IPS-20b (cell line): Measurements from ENCODE around the gene KLHL10.
"Not testable (repeated sequence)": the region's sequence is repeated elsewhere in the genome, so short reads cannot be mapped to it uniquely, and the experiment has no call there.

Experiments
- H3K27ac ChIP-seq: one replicate; pipeline ENCODE4 v1.5.1; 2013; ENCODE audit warnings: low read length
- H3K27me3 ChIP-seq: 2 replicates; pipeline ENCODE4 v1.6.1; 2013; ENCODE audit warnings: mild to moderate bottlenecking, low read length, inconsistent platforms; ENCODE audit not compliant: insufficient read depth
- H3K36me3 ChIP-seq: 2 replicates; pipeline ENCODE4 v1.6.1; 2013; ENCODE audit warnings: low read depth, mild to moderate bottlenecking, inconsistent platforms, low read length, moderate library complexity; ENCODE audit not compliant: insufficient read depth
- H3K4me1 ChIP-seq: 2 replicates; pipeline ENCODE4 v1.6.1; 2013; ENCODE audit warnings: mild to moderate bottlenecking, control low read depth, inconsistent platforms, low read length, moderate library complexity; ENCODE audit not compliant: insufficient read depth
- H3K4me3 ChIP-seq: 2 replicates; pipeline ENCODE4 v1.5.1; 2013; ENCODE audit warnings: mild to moderate bottlenecking, low read length, inconsistent platforms
- H3K9ac ChIP-seq: 2 replicates; pipeline ENCODE4 v1.6.1; 2013; ENCODE audit warnings: low read depth, mild to moderate bottlenecking, inconsistent platforms, low read length, moderate library complexity
- H3K9me3 ChIP-seq: 2 replicates; pipeline ENCODE4 v1.6.1; 2013; ENCODE audit warnings: mild to moderate bottlenecking, low read depth, low read length, inconsistent platforms; ENCODE audit not compliant: insufficient read depth

KLHL10 gene

DNA sequence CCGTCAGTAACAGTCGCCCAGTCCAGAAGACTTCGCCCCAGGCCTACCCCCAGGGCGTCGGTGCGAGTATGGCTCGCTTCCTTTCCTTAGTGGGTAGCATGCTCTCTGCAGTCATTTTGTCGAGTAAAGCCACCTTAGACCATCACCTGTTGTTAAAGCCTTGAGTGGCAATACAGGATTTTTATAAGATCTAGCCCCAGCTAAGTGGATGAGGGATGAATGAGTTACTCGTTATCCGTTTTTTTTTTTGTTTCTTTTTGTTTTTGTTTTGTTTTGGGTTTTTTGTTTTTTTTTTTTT, 27.9 kb downstream of the KLHL10 start:
- no peak overlapping the region for H3K27ac ChIP-seq
- H3K4me1 ChIP-seq: peaks cover 19% of the 10 kb centered on the region
- H3K4me3 ChIP-seq: peak overlapping the region; percentile 73
- H3K9me3 ChIP-seq: no peaks in the 10 kb centered on the region
- H3K27me3 ChIP-seq: no peaks in the 10 kb centered on the region
- peak overlapping the region; percentile 54; the same call in 1 of the 2 replicates for H3K9ac ChIP-seq
- peaks cover 38% of the 10 kb centered on the region for H3K36me3 ChIP-seq

GRCh38 chr17:41868568-41868967, 30.9 kb downstream of the KLHL10 start:
- Histone ChIP-seq H3K9me3 (no peaks in the 10 kb centered on the region), H3K4me3 (no peak overlapping the region), H3K4me1 (peaks cover 7% of the 10 kb centered on the region), H3K36me3 (peaks cover 68% of the 10 kb centered on the region), H3K27ac (no peak overlapping the region), H3K9ac (no peak overlapping the region), H3K27me3 (no peaks in the 10 kb centered on the region)

GRCh38 chr17:41869426-41869825, 31.8 kb downstream of the KLHL10 start:
- peaks cover 76% of the 10 kb centered on the region for H3K36me3 ChIP-seq
- H3K27ac ChIP-seq: no peak overlapping the region
- H3K9me3 ChIP-seq: no peaks in the 10 kb centered on the region
- H3K4me3 ChIP-seq: no peak overlapping the region
- H3K27me3 ChIP-seq: no peaks in the 10 kb centered on the region
- H3K4me1 ChIP-seq: no peaks in the 10 kb centered on the region
- no peak overlapping the region for H3K9ac ChIP-seq

- no peak overlapping the region for H3K4me3 ChIP-seq
- H3K9ac ChIP-seq: no peak overlapping the region
- no peak overlapping the region for H3K27ac ChIP-seq
- no peaks in the 10 kb centered on the region for H3K27me3 ChIP-seq
- H3K4me1 ChIP-seq: no peaks in the 10 kb centered on the region
- peaks cover 82% of the 10 kb centered on the region for H3K36me3 ChIP-seq
- H3K9me3 ChIP-seq: no peaks in the 10 kb centered on the region
These were observed 32.5 kb downstream of the KLHL10 start for GRCh38 chr17:41870097-41870496.

GRCh38 chr17:41870627-41871026, 33.0 kb downstream of the KLHL10 start:
- Histone ChIP-seq H3K27ac (no peak overlapping the region), H3K4me3 (no peak overlapping the region), H3K4me1 (no peaks in the 10 kb centered on the region), H3K9me3 (no peaks in the 10 kb centered on the region), H3K27me3 (no peaks in the 10 kb centered on the region), H3K9ac (no peak overlapping the region), H3K36me3 (peaks cover 84% of the 10 kb centered on the region)

DNA sequence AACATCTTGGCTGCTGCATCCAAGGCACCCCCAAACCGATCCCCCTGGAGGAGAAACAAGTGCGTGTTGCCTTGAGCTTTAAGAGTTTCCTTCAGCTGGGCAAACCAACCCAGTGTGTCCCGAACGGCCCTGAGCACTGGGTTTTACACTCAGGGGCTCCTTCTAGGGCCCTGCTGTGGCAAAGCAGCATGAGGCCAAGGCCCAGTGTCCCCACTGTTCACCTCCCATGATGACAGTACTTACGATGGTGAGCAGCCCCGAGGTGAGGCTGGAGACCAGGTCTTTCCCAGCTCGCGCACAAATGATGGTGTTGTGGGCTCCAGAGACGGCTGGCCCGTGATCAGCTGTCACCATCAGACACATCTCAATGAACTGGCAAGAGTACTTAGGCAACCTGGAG, 34.2 kb downstream of the KLHL10 start:
- Histone ChIP-seq H3K27ac (no peak overlapping the region), H3K4me1 (no peaks in the 10 kb centered on the region), H3K9ac (no peak overlapping the region), H3K4me3 (no peak overlapping the region), H3K9me3 (no peaks in the 10 kb centered on the region), H3K36me3 (peaks cover 83% of the 10 kb centered on the region), H3K27me3 (no peaks in the 10 kb centered on the region)

DNA sequence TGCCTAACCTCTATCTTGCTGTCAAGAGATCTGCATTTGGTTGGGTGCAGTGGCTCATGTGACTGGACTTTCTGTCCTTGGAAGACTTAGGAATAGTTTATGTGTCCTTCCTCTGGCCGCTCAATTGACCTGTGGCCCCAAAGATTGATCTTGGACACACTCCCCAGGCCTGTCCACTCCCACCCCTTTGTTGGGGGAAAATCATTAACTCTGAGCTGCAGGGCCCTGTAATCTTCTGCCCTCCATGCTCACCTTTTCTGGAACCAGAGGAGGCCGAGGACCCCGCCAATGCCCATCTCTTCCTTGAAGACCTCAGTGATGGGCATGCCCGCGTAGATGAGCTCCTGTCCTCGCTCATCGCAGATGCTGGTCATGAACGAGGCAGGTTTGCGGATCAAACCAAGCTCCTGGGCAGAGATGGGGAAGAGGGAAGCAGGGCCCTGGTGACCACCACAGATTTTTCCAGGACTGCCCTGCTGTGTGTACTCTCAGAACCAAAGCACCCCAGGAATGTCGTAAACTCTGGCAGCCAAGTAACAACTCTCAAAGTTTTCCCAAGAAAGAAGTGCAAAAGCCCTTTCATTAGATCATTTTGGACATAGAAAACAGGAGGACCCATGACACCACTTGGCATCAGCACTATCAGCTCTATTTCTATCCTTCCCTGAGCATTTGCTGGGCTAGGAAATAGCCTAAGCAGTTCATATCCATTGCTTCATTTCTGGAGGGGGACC, 36.1 kb downstream of the KLHL10 start:
- Histone ChIP-seq H3K9ac (no peak overlapping the region), H3K4me1 (no peaks in the 10 kb centered on the region), H3K27ac (no peak overlapping the region), H3K9me3 (no peaks in the 10 kb centered on the region), H3K36me3 (peaks cover 86% of the 10 kb centered on the region), H3K27me3 (no peaks in the 10 kb centered on the region), H3K4me3 (no peak overlapping the region)

GRCh38 chr17:41874293-41874670, 36.7 kb downstream of the KLHL10 start:
- H3K27me3 ChIP-seq, H3K27ac ChIP-seq, H3K4me3 ChIP-seq, H3K9ac ChIP-seq, H3K4me1 ChIP-seq, H3K9me3 ChIP-seq: not testable (repeated sequence)
- peaks cover 86% of the 10 kb centered on the region for H3K36me3 ChIP-seq

DNA sequence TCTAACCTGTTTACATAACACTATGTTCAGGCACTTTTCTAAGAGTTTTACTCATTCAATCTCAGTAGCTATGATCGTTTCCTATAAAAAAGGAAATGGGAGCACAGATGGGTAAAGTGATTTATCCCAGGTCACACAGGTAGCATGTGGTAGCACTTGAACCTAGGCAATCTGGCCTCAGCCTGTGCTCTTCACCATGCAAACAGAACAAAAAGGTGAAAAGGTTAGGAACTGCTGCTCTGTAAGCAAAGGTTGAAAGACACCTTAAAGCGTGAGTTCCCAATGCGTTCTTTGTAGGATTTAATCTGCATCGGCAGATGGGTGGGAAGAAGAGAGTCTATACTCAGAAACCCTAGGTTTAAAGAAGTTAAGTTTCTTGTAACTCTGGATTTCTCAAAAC, 42.5 kb downstream of the KLHL10 start:
- Histone ChIP-seq H3K4me1 (no peaks in the 10 kb centered on the region), H3K4me3 (no peak overlapping the region), H3K9me3 (no peaks in the 10 kb centered on the region), H3K27me3 (no peaks in the 10 kb centered on the region), H3K9ac (no peak overlapping the region), H3K36me3 (peaks cover 85% of the 10 kb centered on the region), H3K27ac (no peak overlapping the region)

DNA sequence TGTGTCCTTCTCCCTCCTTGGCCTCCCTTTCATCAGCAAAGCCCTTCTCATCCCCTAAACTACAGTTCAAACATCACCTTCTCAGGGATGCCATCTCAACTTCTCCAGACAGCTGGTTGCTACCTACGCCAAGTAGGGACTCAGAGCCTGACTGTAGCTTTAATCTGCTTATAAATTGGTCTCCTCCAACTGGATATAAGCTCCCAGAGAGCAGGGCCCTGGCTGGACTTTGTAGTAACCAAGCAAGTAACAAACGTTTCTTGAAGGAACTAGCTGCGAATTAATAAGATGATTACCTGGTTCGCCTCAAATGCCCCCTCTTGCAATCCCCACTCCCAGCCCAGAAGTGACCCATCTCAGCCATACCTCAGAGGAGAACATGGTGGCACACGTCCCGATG, 45.1 kb downstream of the KLHL10 start:
- no peak overlapping the region for H3K9ac ChIP-seq
- H3K27me3 ChIP-seq: no peaks in the 10 kb centered on the region
- no peak overlapping the region for H3K27ac ChIP-seq
- no peak overlapping the region for H3K4me3 ChIP-seq
- peaks cover 98% of the 10 kb centered on the region for H3K36me3 ChIP-seq
- H3K9me3 ChIP-seq: no peaks in the 10 kb centered on the region
- H3K4me1 ChIP-seq: no peaks in the 10 kb centered on the region

GRCh38 chr17:41885733-41886132, 48.1 kb downstream of the KLHL10 start:
- Histone ChIP-seq H3K9me3 (no peaks in the 10 kb centered on the region), H3K4me1 (no peaks in the 10 kb centered on the region), H3K4me3 (no peak overlapping the region), H3K36me3 (peaks cover 93% of the 10 kb centered on the region), H3K9ac (no peak overlapping the region), H3K27me3 (no peaks in the 10 kb centered on the region), H3K27ac (no peak overlapping the region)

- H3K9me3 ChIP-seq: no peaks in the 10 kb centered on the region
- peaks cover 95% of the 10 kb centered on the region for H3K36me3 ChIP-seq
- H3K4me3 ChIP-seq: no peak overlapping the region
- no peaks in the 10 kb centered on the region for H3K27me3 ChIP-seq
- no peak overlapping the region for H3K27ac ChIP-seq
- no peaks in the 10 kb centered on the region for H3K4me1 ChIP-seq
- no peak overlapping the region for H3K9ac ChIP-seq
These were observed 50.8 kb downstream of the KLHL10 start for GRCh38 chr17:41888332-41888965.
